Adrenal gland (tissue), 5 donors: ENCODE data around the gene MAPK13.
"Not testable (repeated sequence)": the region's sequence is repeated elsewhere in the genome, so short reads cannot be mapped to it uniquely, and the experiment has no call there.

ENCODE experiments used
- CTCF ChIP-seq, 6 experiments: fragments of 450-650 bp in 4 of 6; fragments of 200-600 bp in 2 of 6; sonication (generic) in 1 of 6; IDR thresholded peaks; 1 replicate in 5 of 6; 2 replicates in 1 of 6; pipeline versions ENCODE4 v1.5.1 to v1.8.0; 2016 to 2021; ENCODE audit warnings: antibody characterized with exemption in 6 of 6, mild to moderate bottlenecking in 2 of 6, moderate library complexity in 1 of 6
- POLR2A ChIP-seq, 2 donors: fragments of 450-650 bp; IDR thresholded peaks; one replicate each; pipeline ENCODE4 v1.6.1; 2017; ENCODE audit warnings: antibody characterized with exemption in 2 of 2, mild to moderate bottlenecking in 2 of 2, moderate library complexity in 1 of 2
- donor health status: DM: no; HTN: no; CAD: no.

GRCh38 chr6:36129334-36129733 is 979 bp upstream of the MAPK13 start:
- TF ChIP-seq CTCF, POLR2A (IDR thresholded peaks at IDR 0.05): not testable (repeated sequence)
